ENCODE measurements around the gene FOXJ3.

The FOXJ3 gene

DNA sequence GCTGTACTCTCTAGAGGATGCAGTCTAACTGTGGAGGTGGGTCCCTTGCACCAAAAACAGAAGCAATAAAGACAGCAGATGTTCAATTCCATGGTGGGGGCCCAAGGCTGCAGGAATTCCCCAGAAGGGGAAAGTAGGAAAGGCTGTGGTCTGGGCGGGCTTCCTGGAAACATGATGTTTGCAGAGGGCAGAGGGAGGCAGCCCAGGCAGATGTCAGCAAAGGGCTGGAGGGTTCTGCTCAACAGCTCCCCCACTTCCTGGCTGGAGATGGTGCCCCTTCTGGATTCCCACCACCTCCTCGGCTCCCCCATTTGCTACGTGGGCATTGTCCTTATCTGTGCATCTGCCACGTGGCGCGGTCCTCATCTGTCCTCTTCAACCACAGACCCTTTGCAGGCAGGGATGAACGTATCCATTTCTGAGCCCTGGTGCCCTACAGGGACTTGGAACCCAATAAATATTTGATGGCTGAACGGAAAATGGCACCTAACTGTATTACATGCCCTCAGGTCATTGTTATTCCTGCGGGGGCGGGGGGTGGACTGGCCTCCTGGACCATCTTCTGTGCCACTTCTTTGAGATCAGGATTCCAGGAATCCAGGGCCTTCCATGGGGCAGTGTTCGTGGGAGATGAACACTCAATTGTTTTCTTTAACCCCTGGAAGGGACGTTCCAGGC, 190.2 kb downstream of the FOXJ3 start:
- no peak for DNase-seq (ENCODE audit: low read depth in 3 of 3)

DNA sequence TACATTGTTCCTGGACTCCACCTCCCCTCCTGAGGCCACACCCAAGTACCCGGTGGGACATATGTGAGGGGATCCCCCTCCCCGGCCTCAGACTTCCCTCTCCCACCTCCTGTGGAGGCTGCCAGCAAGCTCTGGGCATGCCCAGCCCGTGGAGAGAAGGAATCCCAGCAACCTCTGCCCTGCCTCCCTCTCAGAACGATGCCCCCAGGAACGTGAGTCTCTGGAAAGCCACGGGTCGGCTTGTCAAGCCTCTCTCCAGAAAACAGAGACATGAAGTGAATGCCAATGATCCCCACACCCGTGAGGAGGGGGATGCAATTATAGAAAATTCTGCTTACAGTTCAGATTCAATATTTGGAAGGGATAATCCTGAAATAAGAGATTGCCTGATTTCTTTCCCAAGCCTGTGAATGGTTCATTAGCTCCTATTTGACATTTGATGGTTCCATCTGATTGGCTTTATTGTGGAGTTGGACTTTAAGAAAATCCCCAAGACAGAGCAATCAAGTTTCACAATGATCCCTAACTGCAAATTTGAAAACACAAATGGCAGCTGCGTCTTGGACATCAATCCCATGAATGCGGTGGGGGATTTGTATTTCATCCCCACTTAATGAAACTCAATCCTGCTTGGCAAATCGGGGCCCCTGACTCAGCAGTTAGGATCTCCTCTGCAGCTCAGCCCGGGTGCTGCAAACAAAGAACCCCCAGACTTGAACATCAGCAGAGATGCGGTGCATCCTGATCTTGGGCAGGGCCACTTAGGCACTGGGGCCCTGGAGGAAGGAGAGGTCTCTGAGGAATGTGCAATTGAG, 190.9 kb downstream of the FOXJ3 start:
- DNase-seq (ENCODE audit: low read depth in 3 of 3): no peak

GRCh38 chr1:42142894-42143675, 191.9 kb downstream of the FOXJ3 start:
- DNase-seq (ENCODE audit: low read depth in 3 of 3): no peak

GRCh38 chr1:42141978-42142377, 193.1 kb downstream of the FOXJ3 start:
- no peak for DNase-seq (ENCODE audit: low read depth in 3 of 3)

DNA sequence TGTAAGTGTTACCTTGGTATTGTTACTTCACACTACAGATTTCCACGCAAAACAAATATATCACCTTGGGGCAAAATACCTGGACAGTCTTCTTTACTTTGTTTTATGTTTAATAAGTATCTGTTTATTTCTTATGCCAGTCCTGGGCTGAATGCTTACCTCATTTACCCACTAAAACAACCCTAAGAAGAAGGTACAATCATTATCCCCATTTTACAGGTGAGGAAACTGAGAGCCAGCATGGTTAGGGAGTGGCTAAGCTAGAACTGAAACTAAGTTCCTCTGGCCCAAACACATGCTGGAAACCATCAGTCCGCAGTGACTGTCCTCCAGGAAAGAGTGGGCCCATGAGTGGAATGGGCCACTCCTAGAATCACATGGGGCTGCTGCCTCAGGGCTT, 194.8 kb downstream of the FOXJ3 start:
- DNase-seq (ENCODE audit: low read depth in 3 of 3): no peak

GRCh38 chr1:42139444-42139843, 195.6 kb downstream of the FOXJ3 start:
- no peak for DNase-seq (ENCODE audit: low read depth in 3 of 3)

GRCh38 chr1:42138586-42138985, 196.4 kb downstream of the FOXJ3 start:
- no peak for DNase-seq (ENCODE audit: low read depth in 3 of 3)

DNA sequence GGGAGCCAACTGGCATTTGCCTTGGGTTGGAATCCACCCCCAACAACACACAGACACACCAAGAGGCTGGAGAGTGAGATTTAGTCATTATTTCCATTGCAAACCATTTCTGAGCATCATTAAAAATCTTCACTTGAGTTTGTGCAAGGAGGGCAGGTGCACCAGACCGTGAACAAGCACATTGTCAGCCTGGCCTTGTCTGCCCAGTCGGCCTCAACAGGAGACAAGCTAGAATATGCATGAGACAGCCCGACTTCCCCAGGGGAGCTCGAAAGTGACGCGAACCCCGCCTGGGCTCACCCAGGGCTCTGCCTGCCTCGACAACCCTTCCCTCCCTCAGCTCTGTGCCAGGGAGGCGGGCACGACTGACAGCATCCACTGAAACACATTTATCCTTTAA, 197.3 kb downstream of the FOXJ3 start:
- no peak for DNase-seq (ENCODE audit: low read depth in 3 of 3)

DNA sequence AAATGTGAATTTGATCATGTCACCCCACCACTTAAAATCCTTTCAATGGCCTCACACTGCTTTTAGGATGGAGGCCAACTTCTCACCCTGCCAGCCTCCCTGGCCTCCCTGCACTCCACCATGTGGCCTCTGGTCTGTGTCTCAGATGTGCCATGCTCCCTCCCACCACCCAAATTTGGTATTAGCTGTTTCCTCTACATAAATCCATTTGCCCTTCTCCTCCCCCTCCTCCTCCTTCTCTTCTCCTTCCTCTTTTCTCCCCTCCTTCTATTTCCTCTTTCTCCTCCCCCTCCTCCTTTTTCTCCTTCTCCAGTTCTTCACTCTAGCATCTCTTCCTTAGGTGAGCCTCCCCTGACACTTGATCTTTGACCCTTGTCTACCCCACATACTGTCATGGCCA, 198.6 kb downstream of the FOXJ3 start:
- no peak for DNase-seq (ENCODE audit: low read depth in 3 of 3)

DNA sequence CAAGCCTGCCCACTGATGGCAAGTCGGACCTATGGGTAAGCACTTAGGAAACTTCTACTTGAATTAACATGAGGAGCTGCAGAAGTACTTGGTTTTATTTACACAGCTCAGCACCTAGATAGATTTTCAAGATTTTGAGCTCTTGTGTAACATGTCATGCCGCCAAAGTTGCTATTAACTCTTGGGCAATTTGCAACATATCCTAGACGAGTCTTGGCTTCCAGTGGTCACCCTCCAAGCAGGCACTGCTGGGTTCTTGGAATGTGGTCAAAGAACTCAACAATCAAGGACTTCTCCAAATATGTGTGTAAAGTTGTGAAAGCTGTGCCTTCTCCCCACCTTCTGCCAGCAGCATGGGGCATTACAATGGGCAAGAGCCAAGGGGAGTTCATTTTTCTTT, 199.6 kb downstream of the FOXJ3 start:
- DNase-seq (ENCODE audit: low read depth in 3 of 3): no peak

- no peak for DNase-seq (ENCODE audit: low read depth in 3 of 3)
Observed at GRCh38 chr1:42133809-42134526, 201.1 kb downstream of the FOXJ3 start.

- DNase-seq (ENCODE audit: low read depth in 3 of 3): no peak
Observed at GRCh38 chr1:42133390-42133789, 201.6 kb downstream of the FOXJ3 start.

GRCh38 chr1:42130061-42130660, 204.9 kb downstream of the FOXJ3 start:
- no peak for DNase-seq (ENCODE audit: low read depth in 3 of 3)

DNA sequence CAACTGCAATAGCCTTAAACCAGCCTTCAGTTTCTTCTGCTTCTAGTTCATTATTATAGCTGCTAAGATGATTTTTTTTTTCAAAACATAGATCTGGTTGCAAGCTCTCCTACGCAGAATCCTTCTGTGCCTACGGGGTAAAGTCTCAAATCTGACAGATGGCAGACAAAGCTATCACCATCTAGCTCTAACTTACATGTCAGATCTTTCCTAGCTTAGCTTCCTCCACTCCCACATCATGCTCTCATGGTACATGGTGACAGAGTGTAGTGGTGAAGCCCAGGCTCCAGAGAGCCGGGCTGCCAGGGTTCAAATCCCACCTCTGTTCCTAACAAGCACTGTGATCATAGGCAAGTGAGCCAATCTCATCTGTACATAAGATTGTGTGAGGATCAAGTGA, 206.1 kb downstream of the FOXJ3 start:
- DNase-seq (ENCODE audit: low read depth in 3 of 3): no peak

DNA sequence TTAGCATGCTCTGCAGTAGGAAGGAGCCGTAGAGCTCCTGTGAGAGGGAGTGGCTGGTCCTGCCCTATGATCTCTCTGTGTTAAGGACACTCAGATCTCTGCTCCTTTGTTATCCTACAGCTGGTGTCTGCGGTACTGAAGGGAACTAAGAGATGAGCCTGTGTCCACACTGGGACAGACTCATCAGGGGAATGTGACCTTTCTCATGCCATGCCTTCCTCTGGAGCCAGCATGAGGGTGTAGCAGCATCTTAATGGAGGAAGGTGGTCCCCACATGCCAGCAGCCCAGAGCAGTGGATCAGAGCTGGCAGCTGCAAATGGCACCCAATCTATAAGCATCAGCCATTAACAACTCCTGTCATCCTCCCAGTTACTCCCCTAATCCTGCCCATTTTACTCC, 206.5 kb downstream of the FOXJ3 start:
- no peak for DNase-seq (ENCODE audit: low read depth in 3 of 3)

- DNase-seq (ENCODE audit: low read depth in 3 of 3): no peak
Observed at GRCh38 chr1:42127767-42128166, 207.3 kb downstream of the FOXJ3 start.

Measured in stimulated activated CD4-positive, alpha-beta T cell treated with anti-CD3 and anti-CD28 coated beads, TNF-alpha, amount 100 ng/mL, for 4 hours (primary cell).